Measurements from ENCODE around the gene IRGQ. TPM values are rescaled to one million over a fixed set of nuclear protein-coding genes. Genes with fewer than 3 reads are reported as not detected.
"Not testable (repeated sequence)": the region's sequence is repeated elsewhere in the genome, so short reads cannot be mapped to it uniquely, and the experiment has no call there.

The IRGQ gene
- total RNA-seq, 4 donors from 2014 or later = 9.6 to 18.4 (median 15.1) TPM

- Histone ChIP-seq H3K36me3 (peaks cover 9 to 86% (median 28%) of the 10 kb centered on the region in 3 donors), H3K4me1 (no peaks in the 10 kb centered on the region), H3K4me3 (no peak overlapping the region), H3K27me3 (no peaks in the 10 kb centered on the region), H3K9me3 (no peaks in the 10 kb centered on the region), H3K27ac (no peak overlapping the region)
- DNase-seq = no peak
- no peak for TF ChIP-seq CTCF (IDR thresholded peaks at IDR 0.05)
- 63 to 88% methylated on average over 2 of the region's 2 CpGs for WGBS, 2 donors
- intact Hi-C loops (cut with DNase I) = no loop called here
Measured at GRCh38 chr19:43548706-43549105, 47.2 kb downstream of the IRGQ start.

- no CpG with 5 or more reads among the region's 24 CpGs for WGBS, 2 donors
- H3K9me3 ChIP-seq; DNase-seq; intact Hi-C loops (cut with DNase I); H3K27ac ChIP-seq; H3K4me1 ChIP-seq; H3K27me3 ChIP-seq; H3K4me3 ChIP-seq: not testable (repeated sequence)
- peaks cover 5 to 86% (median 21%) of the 10 kb centered on the region in 3 donors for H3K36me3 ChIP-seq
Measured at GRCh38 chr19:43547926-43548325, 48.0 kb downstream of the IRGQ start.

DNA sequence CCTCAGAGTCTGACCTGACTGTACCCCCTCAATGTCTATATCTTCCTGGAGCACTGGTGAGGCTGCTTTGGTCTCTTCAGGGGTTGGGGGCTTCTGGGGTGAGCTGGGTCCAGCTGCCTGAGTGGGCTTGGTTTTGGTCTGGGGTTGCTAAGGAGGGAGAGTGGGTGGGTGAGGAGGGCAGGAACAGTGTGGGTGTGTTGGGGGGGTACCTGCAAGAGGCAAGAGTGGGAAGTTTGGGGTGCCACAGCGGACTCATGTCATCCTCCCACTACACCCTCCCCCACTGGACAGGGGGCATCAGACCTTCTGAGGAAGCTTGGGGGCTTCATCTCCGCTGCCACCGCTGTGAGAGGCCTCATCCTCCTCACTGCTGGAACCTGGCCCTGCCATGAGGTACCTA is 49.4 kb downstream of the IRGQ start:
- no peak overlapping the region for H3K4me3 ChIP-seq
- no peak for DNase-seq
- intact Hi-C loops (cut with DNase I) = no loop called here
- 95 to 100% methylated on average over 1 to 3 of the region's 3 CpGs for WGBS, 2 donors
- no peaks in the 10 kb centered on the region for H3K4me1 ChIP-seq
- peaks cover 0 to 86% (median 11%) of the 10 kb centered on the region in 3 donors for H3K36me3 ChIP-seq
- H3K9me3 ChIP-seq = no peaks in the 10 kb centered on the region
- H3K27ac ChIP-seq = no peak overlapping the region
- H3K27me3 ChIP-seq = no peaks in the 10 kb centered on the region
- TF ChIP-seq POLR2A (IDR thresholded peaks at IDR 0.05) = no peak
- TF ChIP-seq CTCF (IDR thresholded peaks at IDR 0.05) = no peak

- Histone ChIP-seq H3K9me3 (no peaks in the 10 kb centered on the region), H3K4me3 (no peak overlapping the region), H3K36me3 (peaks cover 0 to 86% (median 6%) of the 10 kb centered on the region in 3 donors), H3K27ac (no peak overlapping the region), H3K27me3 (no peaks in the 10 kb centered on the region), H3K4me1 (no peaks in the 10 kb centered on the region)
- whole genome bisulfite sequencing, 2 donors = no CpG with 5 or more reads among the region's 2 CpGs
- no peak for DNase-seq
- intact Hi-C loops (cut with DNase I) = no loop called here
- no peak for TF ChIP-seq CTCF (IDR thresholded peaks at IDR 0.05)
- no peak for TF ChIP-seq POLR2A (IDR thresholded peaks at IDR 0.05)
Measured at GRCh38 chr19:43545981-43546380, 50.0 kb downstream of the IRGQ start.

GRCh38 chr19:43545276-43545675 is 50.7 kb downstream of the IRGQ start:
- Histone ChIP-seq H3K4me1 (no peaks in the 10 kb centered on the region), H3K27me3 (no peaks in the 10 kb centered on the region), H3K27ac (no peak overlapping the region), H3K9me3 (no peaks in the 10 kb centered on the region), H3K4me3 (no peak overlapping the region), H3K36me3 (peaks cover 0 to 86% (median 4%) of the 10 kb centered on the region in 3 donors)
- TF ChIP-seq CTCF (IDR thresholded peaks at IDR 0.05) = no peak
- no peak for TF ChIP-seq POLR2A (IDR thresholded peaks at IDR 0.05)
- WGBS, 2 donors = 73 to 88% methylated on average over 4 to 5 of the region's 5 CpGs
- no peak for DNase-seq
- intact Hi-C loops (cut with DNase I) = no loop called here

DNA sequence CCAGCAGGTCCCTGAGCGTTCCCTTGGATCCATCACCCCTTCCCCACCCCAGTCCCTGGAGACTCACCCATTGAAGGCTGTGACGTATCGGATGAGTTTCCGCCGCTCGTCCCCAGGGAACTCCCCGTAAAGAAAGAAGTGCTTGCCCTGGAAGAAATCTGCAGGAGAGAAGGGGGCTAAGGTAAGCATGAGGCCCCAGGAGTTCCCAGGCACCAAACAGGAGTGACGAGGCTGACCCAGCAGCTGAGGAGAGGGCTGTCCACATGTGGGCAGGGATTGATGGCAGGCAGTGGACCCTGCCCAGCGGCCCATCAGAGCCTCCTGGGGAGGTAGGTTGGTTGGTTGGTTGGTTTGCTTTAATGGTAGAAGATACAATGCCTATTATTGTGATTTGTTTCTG is 51.9 kb downstream of the IRGQ start:
- Histone ChIP-seq H3K36me3 (peaks cover 0 to 86% (median 4%) of the 10 kb centered on the region in 3 donors), H3K4me3 (no peak overlapping the region), H3K9me3 (no peaks in the 10 kb centered on the region), H3K4me1 (no peaks in the 10 kb centered on the region), H3K27ac (no peak overlapping the region), H3K27me3 (no peaks in the 10 kb centered on the region)
- DNase-seq = no peak
- 95 to 100% methylated on average over 3 to 4 of the region's 9 CpGs for WGBS, 2 donors
- intact Hi-C loops (cut with DNase I) = no loop called here
- TF ChIP-seq POLR2A (IDR thresholded peaks at IDR 0.05) (no peak), CTCF (IDR thresholded peaks at IDR 0.05) (no peak)

Measured in esophagus squamous epithelium (tissue), 5 donors.